Measurements from ENCODE around the gene SCAPER. TPM values are rescaled to one million over a fixed set of nuclear protein-coding genes. Genes with fewer than 3 reads are reported as not detected.

The SCAPER gene
- total RNA-seq, 6 donors from 2014 or later = 14.4 to 67.1 (median 27.6) TPM

- H3K9me3 ChIP-seq = no peaks in the 10 kb centered on the region
- no peak for TF ChIP-seq POLR2A (IDR thresholded peaks at IDR 0.05)
- no peak for TF ChIP-seq CTCF (IDR thresholded peaks at IDR 0.05)
- no peak for TF ChIP-seq POLR2AphosphoS5 (IDR thresholded peaks at IDR 0.05)
- TF ChIP-seq EP300 (IDR thresholded peaks at IDR 0.05) = no peak
- DNase-seq (no peak), ATAC-seq (ENCODE audit: low FRiP score in 2 of 2) (no peak)
- H3K27me3 ChIP-seq = no peaks in the 10 kb centered on the region
- no peak overlapping the region for H3K4me3 ChIP-seq
- H3K36me3 ChIP-seq = peaks cover 6 to 17% (median 8%) of the 10 kb centered on the region in 4 donors
- H3K27ac ChIP-seq = no peak overlapping the region
- no peaks in the 10 kb centered on the region for H3K4me1 ChIP-seq
Measured at GRCh38 chr15:76776969-76777368, 128.2 kb downstream of the SCAPER start.

- Histone ChIP-seq H3K27ac (no peak overlapping the region), H3K36me3 (peaks cover 6 to 17% (median 8%) of the 10 kb centered on the region in 4 donors), H3K9me3 (no peaks in the 10 kb centered on the region), H3K4me1 (no peaks in the 10 kb centered on the region), H3K4me3 (no peak overlapping the region), H3K27me3 (no peaks in the 10 kb centered on the region)
- TF ChIP-seq POLR2A (IDR thresholded peaks at IDR 0.05) = no peak
- no peak for TF ChIP-seq CTCF (IDR thresholded peaks at IDR 0.05)
- TF ChIP-seq POLR2AphosphoS5 (IDR thresholded peaks at IDR 0.05) = no peak
- no peak for TF ChIP-seq EP300 (IDR thresholded peaks at IDR 0.05)
- DNase-seq (no peak), ATAC-seq (ENCODE audit: low FRiP score in 2 of 2) (no peak)
- WGBS, 2 donors = 71 to 90% methylated on average over 1 of the region's 1 CpG
Measured at GRCh38 chr15:76776480-76776879, 128.7 kb downstream of the SCAPER start.

- H3K4me3 ChIP-seq = no peak overlapping the region
- H3K36me3 ChIP-seq = peaks cover 0 to 11% (median 4%) of the 10 kb centered on the region in 4 donors
- H3K9me3 ChIP-seq = no peaks in the 10 kb centered on the region
- no peak overlapping the region for H3K27ac ChIP-seq
- 83 to 84% methylated on average over 1 of the region's 1 CpG for WGBS, 2 donors
- no peaks in the 10 kb centered on the region for H3K4me1 ChIP-seq
- ATAC-seq (ENCODE audit: low FRiP score in 2 of 2) (no peak), DNase-seq (no peak)
- H3K27me3 ChIP-seq = no peaks in the 10 kb centered on the region
- TF ChIP-seq EP300 (IDR thresholded peaks at IDR 0.05) (no peak), POLR2A (IDR thresholded peaks at IDR 0.05) (no peak), POLR2AphosphoS5 (IDR thresholded peaks at IDR 0.05) (no peak), CTCF (IDR thresholded peaks at IDR 0.05) (no peak)
Measured at GRCh38 chr15:76773234-76773633, 131.9 kb downstream of the SCAPER start.

GRCh38 chr15:76772776-76773175 is 132.4 kb downstream of the SCAPER start:
- Histone ChIP-seq H3K27ac (no peak overlapping the region), H3K36me3 (peaks cover 0 to 11% (median 4%) of the 10 kb centered on the region in 4 donors), H3K4me1 (no peaks in the 10 kb centered on the region), H3K27me3 (no peaks in the 10 kb centered on the region), H3K9me3 (no peaks in the 10 kb centered on the region), H3K4me3 (no peak overlapping the region)
- ATAC-seq (ENCODE audit: low FRiP score in 2 of 2) (no peak), DNase-seq (no peak)
- 34 to 37% methylated on average over 1 of the region's 1 CpG for WGBS, 2 donors
- TF ChIP-seq POLR2A (IDR thresholded peaks at IDR 0.05) = no peak
- TF ChIP-seq EP300 (IDR thresholded peaks at IDR 0.05) = no peak
- no peak for TF ChIP-seq POLR2AphosphoS5 (IDR thresholded peaks at IDR 0.05)
- TF ChIP-seq CTCF (IDR thresholded peaks at IDR 0.05) = no peak

GRCh38 chr15:76764004-76764403 is 141.1 kb downstream of the SCAPER start:
- H3K36me3 ChIP-seq = peaks cover 0 to 39% (median 18%) of the 10 kb centered on the region in 4 donors
- no peak for DNase-seq
- no peak overlapping the region for H3K27ac ChIP-seq
- TF ChIP-seq CTCF (IDR thresholded peaks at IDR 0.05) = no peak
- no peak for TF ChIP-seq EP300 (IDR thresholded peaks at IDR 0.05)
- TF ChIP-seq POLR2AphosphoS5 (IDR thresholded peaks at IDR 0.05) = no peak
- no peak for TF ChIP-seq POLR2A (IDR thresholded peaks at IDR 0.05)
- H3K9me3 ChIP-seq = peaks cover 0 to 6% (median 0%) of the 10 kb centered on the region in 4 donors
- no peak for ATAC-seq (ENCODE audit: low FRiP score in 2 of 2)
- H3K4me1 ChIP-seq = no peaks in the 10 kb centered on the region
- WGBS, 2 donors = 93 to 100% methylated on average over 2 to 3 of the region's 3 CpGs
- no peaks in the 10 kb centered on the region for H3K27me3 ChIP-seq
- H3K4me3 ChIP-seq = no peak overlapping the region

Data from upper lobe of left lung (tissue), 6 donors.